WTC11 (cell line): ENCODE results near the gene LAMC3.

Experiments used
- CTCF ChIP-seq: fragments of 200-600 bp; IDR thresholded peaks from 2 replicates; pipeline ENCODE4 v1.8.0; 2022; ENCODE audit warnings: antibody characterized with exemption
- TEAD1 ChIP-seq: sonication (generic); formaldehyde crosslinking; IDR thresholded peaks from 2 replicates; pipeline ENCODE4 v1.8.0; 2022; ENCODE audit warnings: mild to moderate bottlenecking, missing genetic modification reagents
- ZNF423 ChIP-seq: fragments of 250-450 bp; sonication (Bioruptor Pico); IDR thresholded peaks from 2 replicates; pipeline ENCODE4 v2.1.2; 2022; ENCODE audit warnings: mild to moderate bottlenecking, moderate library complexity

- TF ChIP-seq ZNF423, result no peak
- TF ChIP-seq CTCF, result no peak
- no peak for TF ChIP-seq TEAD1 (CRISPR knock-in tag)
Measured at GRCh38 chr9:131114084-131114535, 105.1 kb downstream of the LAMC3 start.
